IMR-90 (cell line): ENCODE results near the gene SRMS. TPM values are rescaled to one million over a fixed set of nuclear protein-coding genes. Genes with fewer than 3 reads are reported as not detected.

Experiments
- ATAC-seq: fragments of 200-7000 bp; cut with Tn5 transposase; 2 replicates; pipeline ENCODE4 v1.9.1; 2020; ENCODE audit warnings: low read depth, mild to moderate bottlenecking, moderate library complexity
- BruUV-seq: library from RNA; stranded (reverse); fragments of 400-500 nt; replicated peaks from 2 replicates; lab custom pipeline; 2021; lab: Mats Ljungman, UMichigan
- CTCF ChIA-PET: fragments of 300-600 bp; formaldehyde crosslinking; extraction: SDS; loops from one replicate; lab custom pipeline; 2021; ENCODE audit warnings: antibody characterized with exemption; lab: Yijun Ruan, JAX
- POLR2A ChIA-PET: fragments of 300-600 bp; sonication (Branson Sonifier 250); formaldehyde crosslinking; loops from one replicate; lab custom pipeline; 2022; ENCODE audit warnings: antibody characterized with exemption; ENCODE audit not compliant: unreplicated experiment; lab: Charles Lee
- DNase-seq: peaks from one replicate; pipeline ENCODE4 v3.0.0; 2013
- H2AFZ ChIP-seq: replicated peaks from 2 replicates; pipeline ENCODE3; 2013; ENCODE audit warnings: low read length, mild to moderate bottlenecking; ENCODE audit not compliant: poor library complexity
- H2AK5ac ChIP-seq: 2 replicates; pipeline ENCODE4 v1.6.1; 2013; ENCODE audit warnings: low read depth, low read length, inconsistent platforms
- H2AK9ac ChIP-seq: replicated peaks from 2 replicates; pipeline ENCODE3; 2013; ENCODE audit warnings: mild to moderate bottlenecking, low read depth, low read length, moderate library complexity; ENCODE audit not compliant: poor library complexity
- H2BK120ac ChIP-seq: 2 replicates; pipeline ENCODE4 v1.6.1; 2013; ENCODE audit warnings: low read depth, low read length, inconsistent platforms
- H2BK15ac ChIP-seq: 3 replicates; pipeline ENCODE4 v1.6.1; 2013; ENCODE audit warnings: low read depth, low read length, inconsistent platforms
- H2BK20ac ChIP-seq: 2 replicates; pipeline ENCODE4 v1.6.1; 2013; ENCODE audit warnings: low read depth, mild to moderate bottlenecking, inconsistent platforms, low read length, moderate library complexity
- H2BK5ac ChIP-seq: 2 replicates; pipeline ENCODE4 v1.6.1; 2013; ENCODE audit warnings: mild to moderate bottlenecking, low read depth, low read length, inconsistent platforms; ENCODE audit not compliant: poor library complexity, severe bottlenecking
- H3K14ac ChIP-seq: replicated peaks from 2 replicates; pipeline ENCODE4 v1.6.1; 2013; ENCODE audit warnings: low read depth, low read length, inconsistent platforms
- H3K18ac ChIP-seq: 2 replicates; pipeline ENCODE4 v1.6.1; 2013; ENCODE audit warnings: low read depth, low read length, control low read depth
- H3K23ac ChIP-seq: 2 replicates; pipeline ENCODE4 v1.6.1; 2013; ENCODE audit warnings: low read depth, low read length, inconsistent platforms
- H3K27ac ChIP-seq: 2 replicates; pipeline ENCODE4 v1.5.1; 2013; ENCODE audit warnings: mild to moderate bottlenecking, control low read depth, low read length; ENCODE audit not compliant: insufficient read depth
- H3K27me3 ChIP-seq: 2 replicates; pipeline ENCODE4 v1.6.1; 2013; ENCODE audit warnings: low read length; ENCODE audit not compliant: control insufficient read depth, insufficient read depth
- H3K36me3 ChIP-seq: 2 replicates; pipeline ENCODE4 v1.6.1; 2013; ENCODE audit warnings: low read length, mixed read lengths; ENCODE audit not compliant: control insufficient read depth, insufficient read depth
- H3K4ac ChIP-seq: 2 replicates; pipeline ENCODE4 v1.6.1; 2013; ENCODE audit warnings: low read depth, low read length, inconsistent platforms
- H3K4me1 ChIP-seq: 2 replicates; pipeline ENCODE4 v1.6.1; 2013; ENCODE audit warnings: low read length, mixed read lengths; ENCODE audit not compliant: control insufficient read depth, insufficient read depth
- H3K4me2 ChIP-seq: 2 replicates; pipeline ENCODE4 v1.6.1; 2013; ENCODE audit warnings: low read depth, mild to moderate bottlenecking, control low read depth, low read length, moderate library complexity
- H3K4me3 ChIP-seq: 2 replicates; pipeline ENCODE4 v1.5.1; 2013; ENCODE audit warnings: low read depth, mild to moderate bottlenecking, control low read depth, low read length, moderate library complexity; ENCODE audit not compliant: insufficient read depth
- H3K56ac ChIP-seq: 2 replicates; pipeline ENCODE4 v1.6.1; 2013; ENCODE audit warnings: low read length, inconsistent platforms; ENCODE audit not compliant: insufficient read depth; ENCODE audit errors: extremely low read depth
- H3K79me1 ChIP-seq, 2 experiments: 2 replicates each; pipeline ENCODE4 v1.6.1; 2013; ENCODE audit warnings: low read length in 2 of 2, inconsistent platforms in 1 of 2, low read depth in 1 of 2
- H3K9ac ChIP-seq: 2 replicates; pipeline ENCODE4 v1.6.1; 2013; ENCODE audit warnings: low read depth, low read length, control low read depth
- H3K9me1 ChIP-seq: 2 replicates; pipeline ENCODE4 v1.6.1; 2013; ENCODE audit warnings: low read length, inconsistent platforms; ENCODE audit not compliant: insufficient read depth
- H3K9me3 ChIP-seq: 2 replicates; pipeline ENCODE4 v1.6.1; 2013; ENCODE audit warnings: low read length; ENCODE audit not compliant: control insufficient read depth, insufficient read depth
- H4K20me1 ChIP-seq: 2 replicates; pipeline ENCODE4 v1.6.1; 2013; ENCODE audit warnings: low read length, inconsistent platforms; ENCODE audit not compliant: insufficient read depth
- H4K5ac ChIP-seq: 2 replicates; pipeline ENCODE4 v1.6.1; 2013; ENCODE audit warnings: mild to moderate bottlenecking, low read depth, low read length, control low read depth
- H4K8ac ChIP-seq, 2 experiments: 2 replicates each; pipeline ENCODE4 v1.6.1; 2013; ENCODE audit warnings: low read depth in 2 of 2, low read length in 2 of 2, control low read depth in 1 of 2, inconsistent platforms in 1 of 2
- H4K91ac ChIP-seq: 2 replicates; pipeline ENCODE4 v1.6.1; 2013; ENCODE audit warnings: low read depth, low read length, inconsistent platforms; ENCODE audit not compliant: insufficient read depth
- CHD1 ChIP-seq: IDR thresholded peaks from 2 replicates; pipeline ENCODE4 v1.6.1; 2012; ENCODE audit warnings: low read depth, low read length, improper control_type of control experiment
- FOS ChIP-seq: fragments of 150-350 bp; IDR thresholded peaks from 2 replicates; pipeline ENCODE4 v1.6.1; 2016; ENCODE audit warnings: low read depth, low read length
- MAZ ChIP-seq: IDR thresholded peaks from 2 replicates; pipeline ENCODE4 v1.6.1; 2012; ENCODE audit warnings: low read depth, mild to moderate bottlenecking, low read length, improper control_type of control experiment, moderate library complexity, borderline replicate concordance
- NFE2L2 ChIP-seq: fragments of 150-350 bp; IDR thresholded peaks from 2 replicates; pipeline ENCODE4 v1.6.1; 2016; ENCODE audit warnings: low read depth, mild to moderate bottlenecking, low read length
- POLR2A ChIP-seq: IDR thresholded peaks from 2 replicates; pipeline ENCODE4 v1.6.1; 2012; ENCODE audit warnings: mild to moderate bottlenecking, low read depth, low read length
- WGBS, 2 experiments: methylation state at CpG; one replicate each; pipeline versions ENCODE4 v1.1.5 to v1.1.7; 2013; ENCODE audit warnings: missing lambda C conversion rate in 2 of 2; ENCODE audit not compliant: insufficient read length in 1 of 2; ENCODE audit errors: extremely low coverage in 2 of 2; 5-methylcytosine and 5-hydroxymethylcytosine counted together
- dilution Hi-C: fragments of 300-500 bp; cut with HindIII; formaldehyde crosslinking; loops from one replicate; pipeline ENCODE4 v1.14.3; 2018; ENCODE audit warnings: low sequenced_read_pairs; ENCODE audit not compliant: unreplicated experiment
- in situ Hi-C: fragments of 300-500 bp; cut with MboI; formaldehyde crosslinking; loops from 3 replicates; pipeline ENCODE4 v1.14.3; 2019; ENCODE audit warnings: low sequenced_read_pairs, inconsistent platforms, mixed read lengths
- intact Hi-C: fragments of 100-400 bp; cut with micrococcal nuclease; formaldehyde crosslinking; loops from 2 replicates; pipeline ENCODE4 v1.10.0; 2022
- polyA plus RNA-seq, 3 experiments: library from polyadenylated mRNA; depleted of rRNA; stranded (reverse); fragments of >200 nt; gene quantifications; 2 replicates each; pipeline ENCODE4 v1.2.3, GENCODE V29; 2012; ENCODE audit warnings: low replicate concordance in 1 of 3
- total RNA-seq: library from RNA; depleted of rRNA; stranded (reverse); fragments of >200 nt; gene quantifications from 2 replicates; pipeline ENCODE4 v1.2.3, GENCODE V29; 2012

Gene SRMS
- total and polyA plus RNA-seq, 2 of the 4 experiments (the other 2 are of a cell fraction), result not detected

DNA sequence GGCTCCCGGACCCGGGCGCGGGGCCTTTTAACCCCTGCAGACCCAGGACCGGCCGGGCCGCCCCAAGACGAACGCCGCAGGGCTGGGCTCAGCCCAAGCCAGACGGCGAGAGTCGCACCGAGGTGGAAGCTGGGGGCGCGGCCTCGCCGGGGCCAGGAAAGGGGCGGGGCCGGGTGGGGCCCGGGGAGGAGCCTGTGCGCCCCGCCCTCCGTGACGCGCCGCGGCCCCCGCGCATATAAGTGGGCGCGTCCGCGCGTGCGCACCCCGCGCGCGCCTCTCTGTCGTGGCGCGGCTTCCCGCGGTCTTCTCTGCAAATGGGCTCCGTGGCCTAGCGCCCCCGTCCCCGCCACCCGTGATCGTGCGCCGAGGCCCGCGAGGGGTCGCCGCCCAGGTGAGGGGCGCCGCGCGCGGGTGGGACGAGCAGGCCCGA is 27.0 kb downstream of the SRMS start, which contains the start of gene PPDPF:
Gene PPDPF (plus strand): TSS at position 262 of the 430 bp plus-strand sequence. CDS start 544 bp downstream, outside the sequence.
- peak within 1 kb of the TSS; percentile 86 for H3K4me2 ChIP-seq
- peaks cover 13% of the 10 kb centered on the region for H3K4me1 ChIP-seq
- H2AK5ac ChIP-seq, result peak within 1 kb of the TSS; percentile 86
- dilution Hi-C loops (no loop called here), intact Hi-C loops (no loop called here), in situ Hi-C loops (no loop called here)
- peaks cover 11% of the 10 kb centered on the region; the same call in 1 of the 2 replicates for H3K9me1 ChIP-seq
- no TSS peak for BruUV-seq
- WGBS, 2 experiments, result 1% methylated on average over 54 of the region's 64 CpGs; no CpG with 5 or more reads in 1 of the 2 experiments
- H3K4ac ChIP-seq, result peak within 1 kb of the TSS; percentile 75
- peak within 1 kb of the TSS; percentile 30; the same call in 1 of the 2 replicates for H3K18ac ChIP-seq
- ATAC-seq, result peak; percentile 85
- H3K4me3 ChIP-seq, result peak within 1 kb of the TSS; percentile 97
- H3K79me1 ChIP-seq, result peaks cover 19 to 38% of the 10 kb centered on the region in 2 experiments
- H2BK15ac ChIP-seq, result no peak within 1 kb of the TSS
- POLR2A ChIA-PET, result interaction anchor here (0.6 to 1.1 kb wide), 6 partner anchors 23 to 233 kb away, joined by 3 to 7 read pairs (median 4); no protein-coding TSS in a partner anchor
- CTCF ChIA-PET, result interaction anchor here (1.6 kb wide), 1 partner anchor 25 kb away, joined by 4 read pairs; no protein-coding TSS in a partner anchor
- H3K23ac ChIP-seq, result peak within 1 kb of the TSS; percentile 78
- DNase-seq, result peak; percentile 72
- peak within 1 kb of the TSS; percentile 32 for H4K5ac ChIP-seq
- H4K8ac ChIP-seq, result peak within 1 kb of the TSS; percentile 46 to 78; a peak in 3 of 4 replicates
- TF ChIP-seq FOS (no peak), MAZ (peak; percentile 84; the same call in 1 of the 2 replicates), CHD1 (no peak), NFE2L2 (no peak), POLR2A (peak; percentile 95)
- peak within 1 kb of the TSS; percentile 78 for H3K14ac ChIP-seq
- H3K27me3 ChIP-seq, result no peaks in the 10 kb centered on the region
- peak within 1 kb of the TSS; percentile 88 for H2BK5ac ChIP-seq
- H2AK9ac ChIP-seq, result peak within 1 kb of the TSS; percentile 96
- H4K91ac ChIP-seq, result peak within 1 kb of the TSS; percentile 51
- H3K36me3 ChIP-seq, result peaks cover 23% of the 10 kb centered on the region
- H2BK20ac ChIP-seq, result no peak within 1 kb of the TSS
- H3K27ac ChIP-seq, result peak within 1 kb of the TSS; percentile 90
- H3K56ac ChIP-seq, result peak within 1 kb of the TSS; percentile 23
- peak within 1 kb of the TSS; percentile 63 for H2BK120ac ChIP-seq
- peaks cover 29% of the 10 kb centered on the region for H4K20me1 ChIP-seq
- H3K9ac ChIP-seq, result peak within 1 kb of the TSS; percentile 89
- H2AFZ ChIP-seq, result peak within 1 kb of the TSS; percentile 89
- H3K9me3 ChIP-seq, result no peaks in the 10 kb centered on the region
